ENCODE results near the gene PICALM. TPM values are rescaled to one million over a fixed set of nuclear protein-coding genes. Genes with fewer than 3 reads are reported as not detected.

PICALM gene
- total and polyA plus RNA-seq, 2 of the 4 experiments (the other 2 are of a cell fraction) = 235 to 453 TPM

- Histone ChIP-seq H4K91ac (ENCODE audit: insufficient read depth, low read depth, low read length) (no peak overlapping the region), H3K4me1 (ENCODE audit: control insufficient read depth, insufficient read depth, low read length) (peaks cover 9% of the 10 kb centered on the region), H2AK9ac (replicated peaks; ENCODE audit: low read depth, low read length, poor library complexity) (no peak overlapping the region), H3K27ac (ENCODE audit: insufficient read depth, low read length) (no peak overlapping the region), H3K4me3 (ENCODE audit: insufficient read depth, low read depth, low read length) (no peak overlapping the region), H4K8ac (ENCODE audit: low read depth in 2 of 2, low read length in 2 of 2) (no peak overlapping the region), H2BK120ac (ENCODE audit: low read depth, low read length) (no peak overlapping the region), H2AK5ac (ENCODE audit: low read depth, low read length) (no peak overlapping the region), H4K5ac (ENCODE audit: low read depth, low read length) (no peak overlapping the region), H3K4ac (ENCODE audit: low read depth, low read length) (no peak overlapping the region), H2BK15ac (ENCODE audit: low read depth, low read length) (no peak overlapping the region), H3K9me1 (ENCODE audit: insufficient read depth, low read length) (peaks cover 6% of the 10 kb centered on the region), H4K20me1 (ENCODE audit: insufficient read depth, low read length) (peaks cover 99% of the 10 kb centered on the region), H3K23ac (ENCODE audit: low read depth, low read length) (no peak overlapping the region), H3K9me3 (ENCODE audit: control insufficient read depth, insufficient read depth, low read length) (no peaks in the 10 kb centered on the region), H3K14ac (replicated peaks; ENCODE audit: low read depth, low read length) (no peak overlapping the region), H3K27me3 (ENCODE audit: control insufficient read depth, insufficient read depth, low read length) (no peaks in the 10 kb centered on the region), H3K36me3 (ENCODE audit: control insufficient read depth, insufficient read depth, low read length) (no peaks in the 10 kb centered on the region), H3K79me1 (ENCODE audit: low read depth in 1 of 2, low read length in 2 of 2) (peaks cover 0 to 15% of the 10 kb centered on the region in 2 experiments; a peak in 1 of 4 replicates), H2BK20ac (ENCODE audit: low read depth, low read length) (no peak overlapping the region), H2AFZ (replicated peaks; ENCODE audit: low read length, poor library complexity) (no peak overlapping the region), H3K4me2 (ENCODE audit: low read depth, low read length) (no peak overlapping the region; the same call in 1 of the 2 replicates), H3K9ac (ENCODE audit: low read depth, low read length) (no peak overlapping the region), H3K56ac (ENCODE audit: extremely low read depth, insufficient read depth, low read length) (no peak overlapping the region), H2BK5ac (ENCODE audit: low read depth, low read length, poor library complexity, severe bottlenecking) (no peak overlapping the region), H3K18ac (ENCODE audit: low read depth, low read length) (no peak overlapping the region)
- POLR2A ChIA-PET (ENCODE audit: unreplicated experiment) = no interaction called here
- no TSS peak for BruUV-seq (replicated peaks)
- ATAC-seq (ENCODE audit: low read depth) (no peak), DNase-seq (no peak)
- dilution Hi-C loops (cut with HindIII; ENCODE audit: low sequenced_read_pairs, unreplicated experiment) = no loop called here
- CTCF ChIA-PET = interaction anchor here (0.5 kb wide), 1 partner anchor 155 kb away, joined by 3 read pairs; no protein-coding TSS in a partner anchor
- intact Hi-C loops (cut with micrococcal nuclease) = loop anchor here (10.0 kb wide), 1 partner anchor 206 kb away; the partner anchor contains the start of gene CCDC83
- in situ Hi-C loops (cut with MboI; ENCODE audit: low sequenced_read_pairs) = no loop called here
- TF ChIP-seq ELK1 (IDR thresholded peaks at IDR 0.05; ENCODE audit: borderline replicate concordance, low read depth, low read length) (no peak), BHLHE40 (IDR thresholded peaks at IDR 0.05; ENCODE audit: low read depth, low read length) (no peak), MXI1 (IDR thresholded peaks at IDR 0.05; ENCODE audit: borderline replicate concordance, low read depth, low read length) (no peak), CEBPB (IDR thresholded peaks at IDR 0.05; ENCODE audit: low read depth, low read length) (no peak), RCOR1 (IDR thresholded peaks at IDR 0.05; ENCODE audit: insufficient replicate concordance, low read length) (no peak), SMC3 (IDR thresholded peaks at IDR 0.05; ENCODE audit: low read depth, low read length) (no peak), NFE2L2 (IDR thresholded peaks at IDR 0.05; ENCODE audit: low read depth, low read length) (no peak), CHD1 (IDR thresholded peaks at IDR 0.05; ENCODE audit: low read depth, low read length) (no peak), FOS (IDR thresholded peaks at IDR 0.05; ENCODE audit: low read depth, low read length) (no peak), USF2 (IDR thresholded peaks at IDR 0.05; ENCODE audit: low read depth, low read length) (no peak), MAFK (IDR thresholded peaks at IDR 0.05; ENCODE audit: low read depth, low read length) (no peak), RFX5 (IDR thresholded peaks at IDR 0.05; ENCODE audit: low read depth, low read length) (no peak), RAD21 (IDR thresholded peaks at IDR 0.05; ENCODE audit: low read length) (no peak), POLR2A (IDR thresholded peaks at IDR 0.05; ENCODE audit: low read depth, low read length) (no peak), MAZ (IDR thresholded peaks at IDR 0.05; ENCODE audit: borderline replicate concordance, low read depth, low read length) (no peak)
- TF ChIP-seq, protein P1, sequence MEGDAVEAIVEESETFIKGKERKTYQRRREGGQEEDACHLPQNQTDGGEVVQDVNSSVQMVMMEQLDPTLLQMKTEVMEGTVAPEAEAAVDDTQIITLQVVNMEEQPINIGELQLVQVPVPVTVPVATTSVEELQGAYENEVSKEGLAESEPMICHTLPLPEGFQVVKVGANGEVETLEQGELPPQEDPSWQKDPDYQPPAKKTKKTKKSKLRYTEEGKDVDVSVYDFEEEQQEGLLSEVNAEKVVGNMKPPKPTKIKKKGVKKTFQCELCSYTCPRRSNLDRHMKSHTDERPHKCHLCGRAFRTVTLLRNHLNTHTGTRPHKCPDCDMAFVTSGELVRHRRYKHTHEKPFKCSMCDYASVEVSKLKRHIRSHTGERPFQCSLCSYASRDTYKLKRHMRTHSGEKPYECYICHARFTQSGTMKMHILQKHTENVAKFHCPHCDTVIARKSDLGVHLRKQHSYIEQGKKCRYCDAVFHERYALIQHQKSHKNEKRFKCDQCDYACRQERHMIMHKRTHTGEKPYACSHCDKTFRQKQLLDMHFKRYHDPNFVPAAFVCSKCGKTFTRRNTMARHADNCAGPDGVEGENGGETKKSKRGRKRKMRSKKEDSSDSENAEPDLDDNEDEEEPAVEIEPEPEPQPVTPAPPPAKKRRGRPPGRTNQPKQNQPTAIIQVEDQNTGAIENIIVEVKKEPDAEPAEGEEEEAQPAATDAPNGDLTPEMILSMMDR (conservative IDR thresholded peaks at IDR 0.05; ENCODE audit: low read depth, low read length) = no peak
Measured at GRCh38 chr11:86060544-86060943, 8.3 kb downstream of the PICALM start.

All from IMR-90 (cell line).